Activated CD4-positive, CD25-positive, alpha-beta regulatory T cell (primary cell): ENCODE results near the gene DIP2A.

Source experiments
- DNase-seq, 4 experiments: peaks; one replicate each; lab custom pipeline; 2025; lab: John Stamatoyannopoulos, UW

The DIP2A gene

GRCh38 chr21:46594276-46594675 lies 135.6 kb downstream of the DIP2A start:
- no peak for DNase-seq

- DNase-seq: no peak
These were observed 137.5 kb downstream of the DIP2A start for GRCh38 chr21:46596201-46596600.

DNA sequence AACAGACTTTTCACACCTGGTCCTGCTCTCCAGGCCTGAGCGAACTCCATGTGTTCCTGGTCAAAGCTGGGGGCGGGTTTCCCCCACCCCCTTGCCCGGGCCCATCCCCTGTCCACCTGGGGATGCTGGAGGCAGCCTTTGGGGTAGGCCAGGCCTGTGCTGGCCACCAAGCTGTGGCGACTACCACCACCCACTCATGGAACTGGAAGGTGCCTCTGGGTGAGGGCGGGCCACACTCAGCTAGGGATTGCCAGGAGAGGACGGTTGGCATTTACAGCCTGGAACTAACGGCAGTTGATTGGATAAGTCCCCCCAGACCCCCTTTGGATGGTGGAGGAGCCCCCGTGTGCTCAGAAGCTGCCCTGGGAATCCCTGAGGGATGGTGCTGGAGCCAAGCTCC lies 138.3 kb downstream of the DIP2A start:
- no peak for DNase-seq

DNA sequence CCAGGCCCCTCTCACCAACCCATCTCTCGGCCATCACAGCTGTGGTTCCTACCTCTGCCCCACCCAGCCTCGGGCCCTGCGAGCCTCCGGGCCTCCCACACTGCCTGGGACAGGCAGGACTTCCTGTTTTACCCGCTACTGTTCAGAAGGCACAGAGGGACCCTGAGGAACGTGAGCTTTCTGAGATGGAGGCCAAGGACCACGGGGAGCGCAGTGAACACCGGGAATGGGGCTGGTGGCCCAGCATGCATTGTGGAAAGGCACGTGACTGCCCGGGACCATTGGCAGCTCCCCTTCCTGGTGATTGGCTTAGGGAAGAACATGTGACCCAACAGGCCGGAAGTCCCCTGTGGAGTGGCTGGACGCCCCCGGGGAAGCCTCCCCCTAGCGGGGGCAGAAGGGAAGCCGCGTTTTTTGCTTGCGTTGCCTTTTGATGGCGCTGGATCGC lies 139.2 kb downstream of the DIP2A start:
- no peak for DNase-seq

DNA sequence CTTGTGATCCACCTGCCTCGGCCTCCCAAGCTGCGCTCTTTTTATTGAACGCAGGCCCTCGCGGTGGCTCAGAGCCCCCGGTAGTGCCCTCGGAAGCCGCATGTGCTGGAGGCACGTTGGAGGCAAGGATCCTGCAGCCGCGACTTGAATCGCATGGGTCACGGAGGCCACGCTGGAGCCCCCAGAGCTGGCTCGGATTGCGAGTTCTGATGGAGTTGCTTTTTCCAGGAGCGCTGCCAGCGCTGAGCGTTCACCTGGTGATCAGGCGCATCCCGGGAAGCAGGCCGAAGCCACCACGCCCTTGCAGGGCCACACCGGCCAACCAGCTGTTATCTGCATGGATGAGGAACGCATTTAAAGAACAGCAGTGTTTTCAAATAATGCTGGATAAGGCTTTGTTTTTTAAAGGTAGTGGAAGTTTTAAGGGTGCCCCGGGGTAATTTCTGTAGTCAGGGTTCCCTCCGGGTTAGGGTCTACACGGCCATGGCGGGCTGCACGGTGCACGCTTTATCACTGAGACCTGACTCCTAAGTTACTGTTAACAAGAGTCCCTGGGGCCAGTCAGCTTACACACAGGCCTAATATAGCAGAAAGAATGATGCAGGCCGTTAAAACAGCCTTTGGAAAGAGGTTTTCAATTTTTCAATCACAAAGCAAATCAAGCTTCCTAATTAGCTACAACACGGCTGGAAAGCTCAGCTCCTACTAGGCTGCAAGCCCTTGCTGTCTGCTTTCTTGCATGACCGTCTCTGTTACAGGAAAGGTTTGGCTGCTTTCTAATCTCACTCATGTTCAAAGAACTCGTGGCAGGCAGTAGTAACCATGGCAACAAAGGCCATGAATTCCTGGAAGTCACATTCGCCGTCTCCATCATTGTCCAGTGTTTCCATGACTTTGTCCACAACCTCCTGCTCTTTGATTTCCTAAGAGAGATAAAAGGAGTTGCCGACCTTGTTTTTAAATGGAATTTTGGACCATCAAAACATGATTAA lies 140.2 kb downstream of the DIP2A start:
- no peak for DNase-seq

DNA sequence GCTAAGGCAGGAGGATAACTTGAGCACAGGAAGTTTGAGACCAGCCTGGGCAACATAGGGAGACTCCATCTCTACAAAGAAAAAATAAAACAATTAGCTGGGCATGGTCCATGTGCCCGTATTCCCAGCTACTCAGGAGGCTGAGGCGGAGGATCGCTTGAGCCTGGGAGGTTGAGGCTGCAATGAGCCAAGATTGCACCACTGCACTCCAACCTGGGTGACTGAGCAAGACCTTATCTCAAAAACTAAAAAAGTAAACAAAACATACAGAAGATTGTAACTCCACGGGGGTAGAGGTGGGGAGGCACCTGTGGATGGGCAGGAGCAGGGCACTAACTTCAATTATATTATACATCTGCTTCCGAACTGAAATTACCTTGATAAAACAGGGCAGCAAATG lies 141.6 kb downstream of the DIP2A start:
- no peak for DNase-seq

DNA sequence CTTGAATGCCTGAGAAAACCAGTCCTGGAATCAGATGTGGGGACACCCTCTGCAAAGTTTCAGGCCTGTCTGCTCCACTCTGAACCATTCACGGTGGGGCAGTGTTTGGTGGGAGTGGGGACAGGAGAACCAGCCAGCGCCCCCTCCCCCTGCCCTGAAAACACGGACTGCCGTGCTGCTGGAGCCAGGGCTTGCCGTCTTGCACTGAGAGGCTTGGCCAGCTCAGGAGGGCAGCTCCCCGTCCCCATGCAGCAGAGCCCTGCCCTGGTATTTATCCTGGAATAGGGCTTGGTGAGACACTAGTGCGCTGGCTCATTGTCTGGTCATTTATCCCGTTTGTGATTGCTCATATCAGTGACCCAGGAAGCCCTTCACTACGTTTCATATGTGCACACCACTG lies 142.3 kb downstream of the DIP2A start:
- DNase-seq: no peak

DNA sequence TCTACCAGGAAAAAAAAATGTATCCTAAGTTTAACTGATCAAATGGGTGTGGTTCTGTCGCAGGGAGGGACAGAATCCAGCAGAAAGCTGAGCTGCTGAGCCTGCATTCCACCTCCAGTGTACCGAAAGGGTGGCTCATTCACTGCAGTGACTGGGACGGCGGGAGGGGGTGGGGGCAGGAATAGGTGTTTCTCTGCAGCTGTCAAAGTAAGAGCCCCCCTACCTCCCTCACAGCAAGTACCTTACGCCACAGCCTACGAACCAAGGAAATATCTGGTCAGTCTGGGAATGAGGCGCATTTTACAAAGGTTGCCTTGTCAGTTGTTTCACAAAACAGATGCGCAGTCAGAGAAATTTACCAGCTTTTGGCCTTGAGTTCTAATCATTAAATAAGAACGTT lies 144.5 kb downstream of the DIP2A start:
- DNase-seq: no peak

DNA sequence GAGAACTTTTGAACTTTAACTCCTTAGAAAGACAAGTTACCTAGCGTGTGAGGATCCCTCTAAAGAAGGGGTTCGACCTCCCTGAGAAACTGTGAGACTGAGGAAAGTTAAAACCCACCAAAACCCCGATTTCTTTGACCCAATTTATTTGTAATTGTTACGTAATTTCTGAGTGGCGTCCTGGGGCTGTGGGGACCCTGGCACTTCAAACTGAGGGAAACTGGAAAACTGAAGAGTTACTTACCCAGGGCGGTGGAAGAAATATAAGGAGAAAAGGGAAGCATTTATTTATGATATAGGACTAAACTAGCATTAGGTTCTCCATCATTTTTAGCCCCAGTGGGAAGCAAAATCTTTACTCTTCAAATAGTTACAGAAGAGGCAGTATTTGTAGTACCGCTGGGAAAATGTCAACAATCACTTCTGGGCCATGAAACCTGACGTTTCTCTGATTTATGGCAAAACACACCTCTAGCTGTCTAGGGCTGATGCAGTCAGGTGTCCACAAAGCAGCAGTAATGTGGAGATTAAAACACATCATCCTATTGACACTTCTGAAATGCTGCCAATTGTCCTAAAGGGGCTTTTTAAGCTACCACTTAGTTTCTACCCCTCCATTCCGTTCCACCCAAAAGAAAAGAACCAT lies 145.8 kb downstream of the DIP2A start:
- no peak for DNase-seq

DNA sequence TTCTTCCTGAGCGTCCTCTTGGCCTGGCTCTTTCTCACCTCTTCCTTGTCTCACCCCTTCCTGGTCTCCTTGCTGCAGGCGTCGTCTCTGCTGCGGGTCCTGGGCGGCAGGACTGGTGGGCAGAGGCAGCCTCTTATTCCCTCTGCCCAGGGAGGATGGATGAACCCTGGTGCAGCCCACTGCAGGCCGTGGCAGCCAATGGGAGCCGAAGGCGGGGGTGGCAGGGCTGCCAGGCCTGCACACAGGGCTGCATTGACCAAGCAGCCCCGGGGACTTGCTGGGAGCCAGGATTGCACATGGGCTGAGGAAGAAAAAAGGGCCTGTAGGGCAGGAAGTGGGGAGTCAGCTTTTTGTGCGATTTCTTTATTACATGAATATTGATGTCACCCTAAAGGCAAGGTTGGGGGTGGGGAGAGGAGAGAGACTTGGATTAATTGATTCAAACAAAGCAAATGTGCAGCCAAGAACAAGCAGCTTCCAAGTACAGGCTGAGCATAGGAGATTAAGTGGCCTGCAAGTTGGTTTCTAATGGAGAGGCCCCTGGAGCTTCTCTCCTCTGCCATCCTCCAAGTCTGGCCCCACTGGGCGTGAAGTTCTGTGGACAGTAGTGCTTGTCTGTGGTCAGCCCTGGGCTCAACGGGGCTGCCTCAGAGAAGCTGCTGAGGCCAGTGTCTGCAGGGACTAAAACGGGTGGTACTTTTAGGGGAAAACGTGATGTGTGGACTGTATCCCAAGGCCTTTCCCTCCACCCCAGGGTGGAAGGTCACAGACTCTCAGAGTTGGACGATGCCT lies 146.5 kb downstream of the DIP2A start, which contains the start of gene S100B:
TSS of gene S100B (minus strand) at position 108 of the 792 bp plus-strand sequence. CDS start 2,667 bp downstream, outside the sequence.
- no peak for DNase-seq

- no peak for DNase-seq
These were observed 147.2 kb downstream of the DIP2A start for GRCh38 chr21:46605767-46606426.

- DNase-seq: no peak
These were observed 147.7 kb downstream of the DIP2A start for GRCh38 chr21:46606427-46606813.

GRCh38 chr21:46607636-46608035 lies 148.9 kb downstream of the DIP2A start:
- no peak for DNase-seq

GRCh38 chr21:46608672-46609111 lies 150.0 kb downstream of the DIP2A start:
- no peak for DNase-seq

DNA sequence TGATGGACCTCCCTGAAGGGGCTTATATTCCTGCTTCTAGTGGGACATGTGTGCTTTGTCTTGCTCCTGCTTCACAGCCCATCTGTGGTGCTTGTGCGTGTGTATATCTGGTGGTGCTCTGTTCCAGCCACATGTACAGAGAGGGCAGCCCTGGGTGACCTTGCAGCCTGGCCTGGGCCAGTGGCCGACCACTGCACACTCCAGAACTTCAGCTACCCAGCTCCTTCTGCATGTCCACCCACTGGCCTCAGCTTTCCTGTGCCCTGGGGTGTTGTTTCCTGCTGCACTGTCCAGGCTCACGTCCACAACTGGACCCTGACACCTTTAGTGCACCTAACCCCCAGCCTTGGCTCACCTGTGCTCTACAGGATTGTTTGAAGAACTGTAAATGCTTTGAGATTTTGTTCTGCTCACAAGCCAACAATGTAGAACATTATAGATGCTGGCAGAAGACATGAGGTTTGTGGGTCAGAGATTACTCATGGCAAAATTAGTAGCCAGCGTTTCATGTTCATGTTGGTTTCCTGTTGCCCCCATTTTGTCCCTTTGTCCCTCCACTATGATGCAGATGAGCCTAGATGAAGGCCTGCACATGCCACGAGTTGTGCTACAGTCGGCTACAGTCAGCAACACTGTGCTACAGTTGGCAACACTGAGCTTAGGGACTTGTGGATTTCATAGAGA lies 151.5 kb downstream of the DIP2A start:
- DNase-seq: no peak

- no peak for DNase-seq
These were observed 154.7 kb downstream of the DIP2A start for GRCh38 chr21:46613391-46613790.

DNA sequence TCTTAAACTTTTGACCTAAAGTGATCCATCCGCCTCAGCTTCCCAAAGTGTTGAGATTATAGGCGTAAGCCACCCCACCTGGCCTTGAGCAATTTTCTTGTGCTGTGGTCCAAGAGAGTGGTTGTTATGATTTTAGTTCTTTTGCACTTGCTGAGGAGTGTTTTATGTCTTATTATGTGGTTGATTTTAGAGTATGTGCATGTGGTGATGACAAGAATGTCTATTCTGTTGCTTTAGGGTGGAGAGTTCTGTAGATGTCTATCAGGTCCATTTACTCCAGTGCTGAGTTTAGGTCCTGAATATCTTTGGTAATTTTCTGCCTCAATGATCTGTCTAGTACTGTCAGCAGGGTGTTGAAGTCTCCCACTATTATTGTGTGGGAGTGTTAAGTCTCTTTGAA lies 157.4 kb downstream of the DIP2A start:
- no peak for DNase-seq

GRCh38 chr21:46616656-46617055 lies 158.0 kb downstream of the DIP2A start:
- DNase-seq: no peak

- DNase-seq: no peak
These were observed 158.8 kb downstream of the DIP2A start for GRCh38 chr21:46617267-46618051.

- no peak for DNase-seq
These were observed 160.2 kb downstream of the DIP2A start for GRCh38 chr21:46618738-46619379.
